Measurements from ENCODE around the gene MORF4L2.
"Not testable (repeated sequence)": the region's sequence is repeated elsewhere in the genome, so short reads cannot be mapped to it uniquely, and the experiment has no call there.

DNA sequence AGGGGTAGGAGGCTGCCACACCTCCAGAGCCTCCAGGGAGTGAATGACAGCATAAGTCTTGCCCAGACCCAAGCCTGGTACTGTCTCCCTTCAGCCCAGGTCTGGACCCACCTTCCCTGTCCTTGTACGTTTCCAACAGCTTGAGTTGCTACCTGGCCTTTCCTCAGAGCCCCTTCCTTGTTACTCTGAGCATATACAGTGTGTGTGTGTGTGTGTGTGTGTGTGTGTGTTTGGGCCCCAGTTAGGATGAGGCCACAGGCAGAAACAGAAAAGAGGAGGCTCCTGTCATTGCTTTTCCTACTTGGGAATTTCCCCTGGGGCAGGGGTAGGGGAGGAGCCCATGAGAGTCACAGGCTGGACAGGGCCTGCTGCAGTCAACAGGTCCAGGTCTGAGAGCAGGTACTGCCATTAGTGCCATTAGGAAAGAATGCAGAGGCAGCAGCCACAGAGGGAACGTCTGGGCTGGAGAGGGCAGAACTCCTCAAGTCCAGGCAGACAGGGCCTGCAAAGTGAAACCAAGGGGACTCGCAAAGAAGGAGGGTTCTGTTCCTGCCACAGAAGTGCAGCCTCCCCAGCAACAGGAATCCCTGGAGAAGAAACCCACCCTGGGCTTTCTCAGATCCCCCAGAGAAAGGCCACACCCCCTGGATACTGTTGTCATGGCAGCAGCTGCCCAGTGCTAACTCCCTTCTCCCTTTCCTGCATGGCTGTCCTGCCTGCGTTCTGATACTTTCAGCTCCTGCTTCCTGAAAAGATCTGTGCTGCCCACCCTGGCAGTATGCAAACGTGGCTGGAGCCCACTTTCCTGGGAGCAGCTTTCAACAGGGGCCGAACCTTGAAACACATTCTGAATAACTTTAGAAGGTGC, 47.8 kb downstream of the MORF4L2 start:
- TF ChIP-seq, protein P1, sequence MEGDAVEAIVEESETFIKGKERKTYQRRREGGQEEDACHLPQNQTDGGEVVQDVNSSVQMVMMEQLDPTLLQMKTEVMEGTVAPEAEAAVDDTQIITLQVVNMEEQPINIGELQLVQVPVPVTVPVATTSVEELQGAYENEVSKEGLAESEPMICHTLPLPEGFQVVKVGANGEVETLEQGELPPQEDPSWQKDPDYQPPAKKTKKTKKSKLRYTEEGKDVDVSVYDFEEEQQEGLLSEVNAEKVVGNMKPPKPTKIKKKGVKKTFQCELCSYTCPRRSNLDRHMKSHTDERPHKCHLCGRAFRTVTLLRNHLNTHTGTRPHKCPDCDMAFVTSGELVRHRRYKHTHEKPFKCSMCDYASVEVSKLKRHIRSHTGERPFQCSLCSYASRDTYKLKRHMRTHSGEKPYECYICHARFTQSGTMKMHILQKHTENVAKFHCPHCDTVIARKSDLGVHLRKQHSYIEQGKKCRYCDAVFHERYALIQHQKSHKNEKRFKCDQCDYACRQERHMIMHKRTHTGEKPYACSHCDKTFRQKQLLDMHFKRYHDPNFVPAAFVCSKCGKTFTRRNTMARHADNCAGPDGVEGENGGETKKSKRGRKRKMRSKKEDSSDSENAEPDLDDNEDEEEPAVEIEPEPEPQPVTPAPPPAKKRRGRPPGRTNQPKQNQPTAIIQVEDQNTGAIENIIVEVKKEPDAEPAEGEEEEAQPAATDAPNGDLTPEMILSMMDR (conservative IDR thresholded peaks at IDR 0.05 in 1 of 2, IDR thresholded peaks at IDR 0.05 in 1 of 2; ENCODE audit: extremely low read depth in 1 of 2, insufficient read depth in 1 of 2, low read depth in 1 of 2, low read length in 2 of 2) = not testable (repeated sequence)
- TF ChIP-seq EZH2 (IDR thresholded peaks at IDR 0.05; ENCODE audit: borderline replicate concordance, low read length) = not testable (repeated sequence)

Data from mammary epithelial cell (primary cell).